GM04504 (cell line): ENCODE data around the gene GIMD1.
"Not testable (repeated sequence)": the region's sequence is repeated elsewhere in the genome, so short reads cannot be mapped to it uniquely, and the experiment has no call there.

ENCODE experiments used
- DNase-seq: peaks from one replicate; pipeline ENCODE4 v3.0.0-alpha.2; 2012; ENCODE audit warnings: low read depth

Gene GIMD1

DNA sequence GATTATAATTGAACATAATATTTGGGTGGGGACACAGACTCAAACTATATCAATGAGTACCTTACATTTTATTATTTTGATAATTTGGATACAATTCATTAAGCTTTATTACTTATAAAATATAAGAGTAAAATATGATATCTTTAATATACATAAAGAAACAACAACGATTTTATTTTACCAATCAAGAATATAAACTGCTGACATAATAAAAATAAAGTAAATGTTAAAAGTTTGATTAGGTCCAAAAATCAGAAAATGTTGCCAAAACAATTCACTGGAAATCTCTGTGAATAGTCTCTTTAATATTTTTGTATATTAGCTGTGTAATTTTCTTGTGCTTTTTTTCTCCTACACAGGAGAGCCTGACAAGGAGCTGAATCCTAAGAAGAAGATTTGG is 21.4 kb downstream of the GIMD1 start:
- no peak for DNase-seq

DNA sequence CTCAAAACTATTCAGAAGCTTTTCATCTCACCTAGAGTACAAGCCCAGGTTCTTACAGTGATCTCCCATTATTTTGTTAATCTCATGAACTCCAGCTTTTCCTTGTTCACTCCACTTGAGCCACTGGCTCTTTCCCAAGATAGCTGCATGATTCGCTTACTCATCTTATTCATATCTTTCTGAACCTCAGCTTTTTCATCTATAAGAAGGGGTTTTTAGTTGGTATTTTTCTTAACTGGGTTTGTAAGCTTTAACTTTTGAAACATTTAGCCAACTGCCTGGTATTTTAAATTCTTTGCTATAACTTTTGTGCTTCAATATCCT is 24.0 kb downstream of the GIMD1 start:
- no peak for DNase-seq

DNA sequence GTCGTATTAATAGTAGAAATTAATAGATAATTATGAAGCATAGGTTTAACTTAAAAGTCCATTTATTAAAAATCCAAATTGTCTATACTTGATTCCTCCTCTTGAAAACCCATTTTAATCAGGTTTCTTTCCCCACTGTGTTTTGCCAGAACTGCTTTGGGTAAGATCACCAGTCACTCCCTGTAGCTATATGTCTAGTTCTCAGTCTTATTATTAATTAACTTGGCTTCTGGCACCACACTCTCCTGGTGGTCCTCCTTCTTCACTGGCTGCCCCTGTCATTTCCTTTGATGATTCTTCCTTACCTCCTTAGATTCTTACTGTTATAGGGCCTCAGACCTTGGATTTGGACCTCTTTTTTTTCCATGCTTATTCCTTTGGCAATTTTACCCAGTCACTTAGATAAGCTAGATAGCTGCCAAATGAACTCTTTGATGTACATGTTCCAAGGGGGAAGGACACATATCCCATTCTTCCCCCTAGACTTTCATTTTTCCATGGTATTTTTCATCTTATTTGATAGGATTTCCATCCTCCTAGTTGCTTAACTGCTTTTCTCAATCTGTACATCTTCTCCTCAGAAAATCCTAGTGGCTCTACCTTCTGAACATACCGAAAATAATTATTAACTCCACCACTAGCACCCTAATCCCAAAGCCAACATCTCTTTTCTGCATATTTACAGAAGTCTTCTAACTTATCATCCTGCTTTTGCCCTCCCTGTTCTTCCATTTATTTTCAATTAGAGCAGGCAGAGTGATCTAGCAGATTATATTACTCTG is 24.5 kb downstream of the GIMD1 start:
- DNase-seq = no peak

DNA sequence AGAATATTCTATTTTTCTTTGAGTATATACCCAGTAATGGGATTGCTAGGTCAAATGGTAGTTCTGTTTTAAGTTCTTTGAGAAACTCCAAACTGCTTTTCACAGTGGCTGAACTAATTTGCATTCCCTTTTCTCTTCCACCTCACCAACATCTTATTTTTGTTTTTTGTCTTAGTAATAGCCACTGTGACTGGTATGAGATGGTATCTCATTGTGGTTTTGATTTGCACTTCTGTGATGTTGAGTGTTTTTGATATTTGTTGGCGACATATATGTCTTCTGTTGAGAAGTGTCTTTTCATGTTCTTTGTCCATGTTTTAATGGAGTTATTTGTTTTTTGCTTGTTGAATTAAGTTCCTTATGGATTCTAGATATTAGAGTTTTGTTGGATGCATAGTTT is 27.8 kb downstream of the GIMD1 start:
- DNase-seq = no peak

DNA sequence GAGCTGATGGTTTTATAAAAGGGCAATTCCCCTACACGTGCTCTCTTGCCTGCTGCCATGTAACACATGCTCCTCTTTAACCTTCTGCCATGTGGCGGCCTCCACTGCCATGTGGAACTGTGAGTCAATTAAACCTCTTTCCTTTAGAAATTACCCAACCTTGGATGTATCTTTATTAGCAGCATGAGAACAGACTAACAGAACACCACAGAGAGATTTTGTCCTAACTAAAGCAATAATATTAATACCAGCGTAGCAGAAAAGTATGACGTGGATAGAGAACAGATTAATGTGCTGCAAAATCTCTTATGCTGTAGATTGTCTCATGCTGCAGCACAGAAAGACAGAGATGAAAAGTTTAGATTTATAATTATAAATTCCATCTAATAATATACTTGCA is 29.1 kb downstream of the GIMD1 start:
- DNase-seq = no peak

DNA sequence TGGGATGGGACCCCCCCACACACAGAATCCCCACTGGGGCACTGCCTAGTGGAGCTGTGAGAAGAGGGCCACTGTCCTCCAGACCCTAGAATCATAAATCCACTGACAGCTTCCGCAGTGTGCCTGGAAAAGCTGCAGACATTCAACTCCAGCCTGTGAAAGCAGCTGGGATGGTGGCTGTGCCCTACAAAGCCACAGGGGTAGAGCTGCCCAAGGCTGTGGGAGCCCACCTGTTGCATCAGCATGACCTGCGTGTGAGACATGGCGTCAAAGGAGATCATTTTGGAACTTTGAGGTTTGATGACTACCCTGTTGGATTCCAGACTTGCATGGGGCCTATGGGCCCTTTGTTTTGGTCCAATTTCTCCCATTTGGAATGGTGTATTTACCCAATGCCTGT is 29.9 kb downstream of the GIMD1 start:
- DNase-seq = no peak

DNA sequence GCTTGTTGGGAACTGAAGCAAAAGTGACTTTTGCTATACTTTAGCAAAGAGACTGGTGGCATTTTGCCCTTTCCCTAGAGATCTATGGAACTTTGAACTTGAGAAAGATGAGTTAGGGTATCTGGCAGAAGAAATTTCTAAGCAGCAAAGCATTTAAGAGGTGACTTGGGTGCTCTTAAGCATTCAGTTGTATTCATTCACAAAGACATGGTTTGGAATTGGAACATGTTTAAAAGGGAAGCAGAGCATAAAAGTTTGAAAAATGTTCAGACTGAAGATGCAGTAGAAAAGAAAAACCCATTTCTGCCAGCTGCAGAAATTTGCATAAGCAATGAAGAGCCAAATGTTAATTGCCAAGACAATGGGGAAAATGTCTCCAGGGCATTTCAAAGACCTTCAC is 30.7 kb downstream of the GIMD1 start:
- DNase-seq = no peak

DNA sequence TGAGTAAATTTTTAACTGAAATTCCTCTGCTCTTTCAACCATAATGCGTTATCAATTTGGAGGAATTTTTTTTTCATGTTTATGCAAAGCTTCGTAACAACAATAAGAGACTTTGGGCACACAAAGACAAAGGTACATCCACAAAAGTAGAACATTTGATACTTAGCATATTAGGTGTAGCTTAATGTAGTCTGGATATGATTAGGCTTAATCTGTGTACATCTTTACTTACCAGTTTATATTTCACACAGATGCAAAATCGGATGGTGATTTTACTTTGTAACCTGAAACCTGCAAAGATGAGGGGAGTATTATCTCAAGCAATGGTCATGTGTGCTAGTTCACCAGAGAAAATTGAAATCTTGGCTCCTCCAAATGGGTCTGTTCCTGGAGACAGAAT is 32.0 kb downstream of the GIMD1 start:
- DNase-seq = no peak

DNA sequence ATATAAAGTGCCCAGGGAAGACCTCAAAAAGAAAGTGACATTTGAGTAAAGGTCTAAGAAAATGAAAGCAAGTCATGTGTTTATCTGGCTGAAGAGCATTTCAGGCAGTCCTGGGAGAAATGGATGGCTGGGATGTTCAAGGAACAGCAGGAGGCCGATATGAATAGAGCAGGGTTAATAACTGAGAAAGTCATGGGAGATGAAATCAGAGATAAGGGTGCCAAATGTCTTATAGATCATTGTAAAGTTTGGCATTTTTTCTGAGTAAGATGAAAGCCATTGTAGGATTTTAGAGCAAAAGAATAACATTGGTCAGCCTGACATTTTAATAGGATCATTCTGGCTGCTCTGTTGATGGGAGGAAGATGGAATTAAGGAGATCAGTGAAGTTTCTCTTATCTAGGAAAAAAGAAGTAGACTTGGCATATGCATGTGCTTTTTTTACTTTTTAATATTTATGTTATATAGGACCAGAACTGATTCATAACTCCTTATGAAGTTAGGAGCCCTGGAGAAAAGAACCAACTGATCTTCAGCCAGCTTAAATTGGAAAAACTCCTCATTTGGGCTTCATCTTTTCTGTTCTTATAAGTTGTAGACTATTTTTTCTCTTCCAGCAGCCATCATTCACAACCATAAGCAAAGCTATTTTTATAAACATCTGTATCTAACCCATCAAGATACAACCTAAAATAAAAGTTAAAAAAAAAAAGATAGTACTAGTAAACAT is 33.7 kb downstream of the GIMD1 start:
- DNase-seq = no peak

DNA sequence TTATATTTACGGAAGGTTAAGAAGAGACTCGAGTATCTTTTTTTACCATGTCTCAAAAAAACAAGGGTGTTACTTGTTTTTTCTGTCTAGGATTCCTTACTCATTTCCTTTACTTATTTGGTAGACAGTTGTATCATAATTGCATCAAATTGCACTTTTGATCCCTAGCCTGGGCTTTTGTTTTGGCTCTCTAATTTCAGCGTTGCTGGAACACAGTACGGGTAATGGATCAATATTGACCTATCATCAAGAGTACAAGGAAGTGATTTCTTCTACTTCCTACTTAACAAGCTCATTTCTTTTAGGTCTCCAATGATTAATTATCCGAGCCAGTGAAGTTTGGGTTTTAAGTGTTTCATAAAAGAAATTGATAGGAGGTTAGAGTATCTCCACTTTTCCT is 35.4 kb downstream of the GIMD1 start:
- no peak for DNase-seq

DNA sequence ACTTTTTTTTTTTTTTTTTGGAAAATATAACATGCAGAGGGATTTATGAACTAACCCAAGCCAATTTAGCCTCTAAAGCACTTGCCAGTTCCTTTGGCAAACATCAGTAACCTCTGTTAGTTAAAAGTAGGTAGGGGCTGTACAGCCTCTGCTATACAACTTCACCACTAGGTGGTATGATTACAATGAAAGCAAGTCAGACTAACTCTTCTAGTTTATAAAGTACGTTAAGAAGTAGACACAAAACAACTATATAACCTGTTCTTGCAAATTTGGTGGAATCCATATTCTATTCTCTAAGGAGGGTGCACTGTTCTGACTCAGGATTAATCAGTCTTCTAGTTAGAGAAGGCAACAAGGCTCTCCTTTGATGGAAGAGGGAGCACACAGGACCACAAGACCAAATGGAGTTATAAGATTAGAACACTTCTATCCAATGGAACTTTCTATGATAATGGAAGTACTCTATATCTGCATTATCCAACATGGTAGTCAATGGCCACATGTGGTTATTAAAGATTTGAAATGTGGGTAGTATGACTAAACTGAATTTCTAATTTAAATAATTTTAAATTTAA is 39.4 kb downstream of the GIMD1 start:
- no peak for DNase-seq

DNA sequence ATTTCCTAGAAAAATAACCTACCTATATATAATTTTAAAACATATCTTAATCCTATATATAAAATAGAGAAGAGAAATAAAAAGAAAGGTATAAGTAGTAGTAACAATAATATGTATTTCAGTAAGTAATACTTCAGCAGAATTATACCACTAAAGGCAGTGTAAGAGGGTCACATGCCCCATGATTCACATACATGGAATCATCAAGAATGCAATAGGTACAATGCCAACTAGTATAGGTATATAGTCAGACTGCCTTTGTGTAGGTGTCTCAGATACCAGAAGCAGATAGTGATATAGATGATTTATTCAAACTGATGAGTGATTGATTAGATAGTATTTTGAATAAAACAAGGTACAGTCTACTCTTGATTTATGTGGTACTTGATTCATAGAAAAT is 42.8 kb downstream of the GIMD1 start:
- DNase-seq = no peak

DNA sequence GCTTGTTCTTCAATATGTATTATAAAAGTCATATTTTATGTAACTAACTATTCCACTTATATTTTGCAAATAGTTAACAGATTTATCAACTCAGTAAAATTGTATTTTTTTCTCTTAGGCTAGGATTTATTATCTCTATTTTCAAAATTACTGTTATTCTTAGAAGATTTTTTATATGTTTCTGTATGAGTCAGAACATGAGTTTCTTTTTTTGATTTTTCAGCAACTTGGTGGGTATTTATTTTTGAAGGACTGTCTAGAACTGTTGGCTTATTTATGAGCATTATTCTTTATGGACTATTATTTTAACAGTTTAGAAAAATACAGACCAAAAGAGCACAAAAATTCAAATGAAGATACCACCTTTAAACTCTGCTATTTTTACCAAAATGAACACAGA is 45.5 kb downstream of the GIMD1 start:
- no peak for DNase-seq

DNA sequence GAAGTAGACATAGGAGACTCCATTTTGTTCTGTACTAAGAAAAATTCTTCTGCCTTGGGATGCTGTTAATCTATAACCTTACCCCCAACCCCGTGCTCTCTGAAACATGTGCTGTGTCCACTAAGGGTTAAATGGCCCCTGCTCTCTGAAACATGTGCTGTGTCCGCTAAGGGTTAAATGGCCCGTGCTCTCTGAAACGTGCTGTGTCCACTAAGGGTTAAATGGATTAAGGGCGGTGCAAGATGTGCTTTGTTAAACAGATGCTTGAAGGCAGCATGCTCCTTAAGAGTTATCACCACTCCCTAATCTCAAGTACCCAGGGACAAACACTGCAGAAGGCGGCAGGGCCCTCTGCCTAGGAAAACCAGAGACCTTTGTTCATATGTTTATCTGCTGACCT is 46.8 kb downstream of the GIMD1 start:
- DNase-seq = not testable (repeated sequence)

DNA sequence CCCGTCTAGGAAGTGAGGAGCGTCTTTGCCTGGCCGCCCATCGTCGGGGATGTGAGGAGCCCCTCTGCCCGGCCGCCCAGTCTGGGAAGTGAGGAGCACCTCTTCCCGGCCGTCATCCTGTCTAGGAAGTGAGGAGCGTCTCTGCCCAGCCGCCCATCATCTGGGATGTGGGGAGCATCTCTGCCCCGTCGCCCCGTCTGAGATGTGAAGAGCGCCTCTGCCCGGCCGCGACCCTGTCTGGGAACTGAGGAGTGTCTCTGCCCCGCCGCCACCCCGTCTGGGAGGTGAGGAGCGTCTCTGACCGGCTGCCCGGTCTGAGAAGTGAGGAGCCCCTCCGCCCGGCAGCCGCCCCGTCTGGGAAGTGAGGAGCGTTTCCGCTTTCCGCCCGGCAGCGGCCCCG is 47.4 kb downstream of the GIMD1 start:
- DNase-seq = not testable (repeated sequence)

DNA sequence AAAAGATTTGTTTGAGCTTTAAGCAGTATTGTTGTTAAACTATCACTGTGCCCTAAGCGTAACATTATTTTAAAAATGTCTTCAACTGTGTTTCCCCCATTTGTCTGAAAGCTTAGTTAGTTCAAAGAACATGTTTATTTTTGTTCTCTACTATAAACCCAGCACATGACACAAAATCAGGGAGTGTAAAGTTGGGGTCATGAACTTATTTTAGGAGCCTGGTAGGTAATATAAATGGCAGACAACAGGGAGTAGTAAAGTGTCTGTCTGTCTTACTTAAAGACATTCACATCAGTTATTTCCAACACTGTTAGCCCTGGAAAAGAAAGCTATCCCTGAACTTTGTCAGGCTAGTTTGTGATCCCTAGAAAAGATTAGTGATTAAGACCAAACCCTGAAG is 48.3 kb downstream of the GIMD1 start:
- no peak for DNase-seq

DNA sequence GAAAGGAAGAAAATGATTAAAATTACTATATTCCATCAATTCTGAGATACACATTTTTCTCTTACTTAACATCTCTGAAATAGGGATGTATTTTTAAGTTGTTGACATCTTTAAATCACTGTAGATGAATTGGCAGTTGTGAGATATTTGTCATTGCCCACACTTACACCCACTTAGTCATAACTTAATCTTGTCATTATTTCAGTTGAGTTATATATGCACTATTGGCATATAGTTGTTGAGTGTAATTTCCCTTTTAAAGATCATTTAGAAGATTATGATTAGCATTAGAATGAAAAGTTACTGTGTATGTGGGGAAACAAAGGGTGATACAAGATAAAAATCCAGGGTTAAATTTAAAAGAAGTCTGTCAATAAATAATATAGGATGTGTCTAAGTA is 50.1 kb downstream of the GIMD1 start:
- DNase-seq = no peak

DNA sequence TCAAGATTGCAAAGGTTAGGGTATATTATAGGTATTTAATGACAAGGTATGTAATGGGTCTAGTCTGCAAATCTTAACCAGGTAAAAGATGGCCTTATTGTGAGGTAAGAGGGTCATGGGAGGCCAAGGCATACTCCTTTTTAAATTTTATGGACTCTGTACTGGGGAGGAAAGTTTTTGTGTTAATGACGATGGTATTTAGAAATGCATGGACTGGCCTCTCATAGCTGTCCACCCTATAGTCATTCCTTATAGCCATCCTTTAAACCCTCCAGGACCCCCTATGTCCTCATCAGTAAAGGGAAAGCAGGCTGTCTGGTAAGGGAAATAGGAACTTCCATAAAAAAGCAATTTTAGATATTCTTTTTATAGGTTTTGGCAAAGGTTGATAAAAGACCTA is 50.8 kb downstream of the GIMD1 start:
- no peak for DNase-seq

DNA sequence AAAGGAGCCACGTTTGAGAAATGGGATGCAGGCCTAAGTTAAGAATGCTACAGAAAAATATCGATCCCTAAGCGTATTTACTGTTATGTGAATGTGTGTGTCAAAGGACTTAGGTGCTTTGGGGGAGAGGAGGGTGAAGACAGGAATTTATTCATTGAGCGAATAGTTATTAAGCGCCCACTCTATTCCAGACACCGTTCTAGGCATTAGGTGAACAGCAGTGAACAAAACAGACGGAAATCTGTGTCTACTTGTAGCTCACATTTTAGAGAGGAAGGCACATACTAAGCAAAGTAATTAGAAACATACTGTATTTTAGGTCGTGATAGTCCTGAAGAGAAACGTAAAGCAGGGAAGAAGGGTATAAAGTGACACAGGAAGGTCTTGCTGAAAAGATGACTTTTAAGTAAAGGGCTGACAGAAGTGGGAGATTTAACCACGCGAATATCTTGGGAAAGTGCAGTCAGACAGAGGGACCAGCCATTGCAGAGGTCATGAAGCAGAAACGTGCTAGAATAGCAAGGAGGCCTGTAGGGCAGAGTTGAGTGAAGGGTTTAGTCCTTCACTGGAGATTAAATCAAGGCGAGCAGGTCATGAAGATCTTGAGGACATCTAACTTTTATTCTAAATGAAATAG is 51.7 kb downstream of the GIMD1 start:
- no peak for DNase-seq

DNA sequence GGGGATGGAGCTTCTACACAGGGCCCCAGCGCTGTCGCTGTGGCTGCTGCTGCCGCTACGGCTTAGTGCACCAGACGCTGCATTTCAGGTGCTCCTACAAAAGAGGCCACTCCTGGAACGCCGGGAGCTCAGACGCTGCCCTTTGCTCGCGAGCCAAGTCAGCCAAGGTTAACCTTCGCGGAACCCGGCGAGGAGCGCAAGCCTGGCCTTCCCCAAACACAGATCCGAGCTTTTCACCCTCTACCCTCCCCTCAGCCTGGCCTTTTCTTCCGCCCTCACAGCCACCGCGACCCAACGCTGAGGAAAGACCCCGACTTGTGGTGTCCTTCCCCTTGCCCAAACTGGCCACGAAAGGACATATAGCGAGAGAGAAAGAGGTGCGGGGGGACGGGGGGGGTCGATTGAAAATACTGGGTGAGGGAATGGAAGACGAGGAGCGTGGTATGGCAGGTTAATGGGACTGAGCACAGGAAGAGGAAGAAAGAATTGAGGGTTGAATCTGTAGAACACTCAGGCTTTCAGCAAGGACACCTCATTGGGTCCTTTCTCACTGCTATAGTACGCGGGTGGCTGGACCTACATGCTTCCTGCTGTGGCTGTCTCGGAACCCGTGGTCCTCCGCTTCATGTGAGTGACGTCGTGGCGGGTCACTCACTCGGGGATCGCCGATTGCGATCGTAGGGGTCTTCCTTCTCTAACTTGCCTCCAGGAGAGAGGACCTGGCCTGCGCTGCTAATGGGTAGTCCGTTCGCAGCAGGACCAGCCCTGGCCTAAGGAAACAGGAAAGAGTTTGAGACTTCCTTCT is 52.4 kb downstream of the GIMD1 start, which contains the start of the genes AIMP1 and TBCK:
Gene AIMP1 (plus strand): TSS at position 583 of the 805 bp plus-strand sequence. CDS start 8,460 bp downstream, outside the sequence.
Gene TBCK (minus strand): TSS at position 242 of the 805 bp plus-strand sequence. CDS start 7,249 bp downstream, outside the sequence.
- peak; percentile 77 for DNase-seq

DNA sequence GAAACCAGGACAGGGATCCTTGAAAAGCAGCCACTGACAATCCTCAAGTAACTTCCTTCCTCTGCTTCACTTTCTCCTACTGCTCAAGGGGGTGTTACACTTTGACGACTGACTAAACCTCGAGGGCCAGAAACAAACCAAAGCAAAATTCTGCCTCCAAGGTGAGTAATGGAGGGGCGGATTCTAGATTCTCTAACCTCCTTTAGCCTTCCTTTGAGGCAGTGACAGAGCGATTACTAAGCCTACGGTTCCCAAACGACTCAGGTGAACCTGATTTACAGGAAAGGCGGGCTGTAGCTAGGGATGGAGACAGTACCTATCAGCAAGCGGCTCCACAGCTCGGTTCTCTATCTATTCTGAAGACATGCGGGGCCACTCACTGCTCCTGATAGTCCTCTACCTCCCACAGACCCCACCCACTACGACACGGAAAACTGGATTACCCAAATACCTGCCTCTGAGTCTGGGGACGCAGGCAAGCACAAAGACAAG is 53.1 kb downstream of the GIMD1 start:
- DNase-seq = no peak

DNA sequence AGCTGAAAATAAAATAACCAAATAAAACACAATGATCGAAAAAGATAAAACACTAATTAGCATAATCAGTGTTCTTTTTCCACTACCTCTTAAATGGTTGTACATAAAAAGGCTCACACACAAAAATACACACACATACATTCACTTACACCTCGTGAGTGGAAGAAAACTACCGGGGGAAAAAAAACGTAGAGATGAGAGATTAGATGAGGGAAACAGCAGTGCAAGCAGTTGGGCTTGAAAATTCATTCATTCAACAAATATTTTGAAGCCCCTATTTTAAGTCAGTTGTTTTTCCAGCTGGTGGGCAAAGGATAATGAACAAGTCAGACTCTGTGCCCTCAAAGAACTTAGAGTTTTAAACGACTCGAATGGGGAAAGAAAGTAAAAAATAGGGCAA is 53.6 kb downstream of the GIMD1 start:
- DNase-seq = no peak
